SK-N-MC (cell line): Measurements from ENCODE around the gene SNRK.

ENCODE experiments used
- DNase-seq: peaks from one replicate; pipeline ENCODE4 v3.0.0-alpha.2; 2011; ENCODE audit warnings: low read depth, low spot score
- H3K27ac ChIP-seq: fragments of 200-600 bp; sonication (generic); 2 replicates; pipeline ENCODE4 v1.5.1; 2016; ENCODE audit warnings: mixed run types
- H3K36me3 ChIP-seq: fragments of 200-600 bp; sonication (generic); 2 replicates; pipeline ENCODE4 v1.6.1; 2017; ENCODE audit warnings: antibody characterized with exemption, low read length, mixed read lengths; ENCODE audit not compliant: insufficient read depth
- H3K4me3 ChIP-seq: fragments of 200-600 bp; sonication (generic); 2 replicates; pipeline ENCODE4 v1.5.1; 2016
- H3K9ac ChIP-seq: fragments of 200-600 bp; sonication (generic); 2 replicates; pipeline ENCODE4 v1.8.0; 2017; ENCODE audit warnings: mixed run types, mixed read lengths; ENCODE audit not compliant: insufficient read length
- H3K9me3 ChIP-seq: fragments of 200-600 bp; sonication (generic); 2 replicates; pipeline ENCODE4 v1.6.1; 2017; ENCODE audit warnings: low read depth, mild to moderate bottlenecking, antibody characterized with exemption, low read length, moderate library complexity, mixed read lengths
- EZH2 ChIP-seq: fragments of 200-600 bp; sonication (generic); IDR thresholded peaks from one replicate; pipeline ENCODE4 v1.6.1; 2017; ENCODE audit warnings: antibody characterized with exemption
- FOXP2 ChIP-seq: optimal IDR thresholded peaks from 2 replicates; pipeline ENCODE3; 2011; ENCODE audit warnings: mild to moderate bottlenecking, moderate library complexity; ENCODE audit not compliant: insufficient read depth; ENCODE audit errors: extremely low read length, control extremely low read depth
- POLR2AphosphoS5 ChIP-seq: IDR thresholded peaks from 2 replicates; pipeline ENCODE4 v1.6.1; 2012; ENCODE audit warnings: mild to moderate bottlenecking, low read depth, low read length, borderline replicate concordance

Gene SNRK

DNA sequence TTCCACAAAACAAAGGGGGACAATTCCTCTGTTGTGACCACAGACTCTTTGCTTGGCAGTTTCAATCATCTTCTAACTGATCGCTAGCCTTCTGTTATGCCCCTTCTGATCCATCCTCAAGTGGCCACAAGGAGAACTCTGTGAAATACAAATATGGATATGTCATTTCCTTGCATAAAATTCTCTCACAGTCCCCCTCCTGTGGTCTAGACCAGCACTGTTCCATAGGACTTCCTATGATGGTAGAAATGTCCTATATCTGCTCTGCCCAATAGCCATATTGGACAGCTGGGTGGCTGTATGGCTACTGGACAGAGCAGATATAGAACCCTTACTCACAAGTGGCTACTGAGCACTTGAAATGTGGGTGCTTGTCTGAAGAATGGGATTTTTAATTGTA, 25.9 kb upstream of the SNRK start:
- Histone ChIP-seq H3K9me3 (no peaks in the 10 kb centered on the region), H3K27ac (no peak overlapping the region), H3K4me3 (no peak overlapping the region), H3K9ac (no peak overlapping the region), H3K36me3 (no peaks in the 10 kb centered on the region)
- TF ChIP-seq EZH2: no peak
- TF ChIP-seq POLR2AphosphoS5: no peak
- TF ChIP-seq FOXP2: no peak
- no peak for DNase-seq

DNA sequence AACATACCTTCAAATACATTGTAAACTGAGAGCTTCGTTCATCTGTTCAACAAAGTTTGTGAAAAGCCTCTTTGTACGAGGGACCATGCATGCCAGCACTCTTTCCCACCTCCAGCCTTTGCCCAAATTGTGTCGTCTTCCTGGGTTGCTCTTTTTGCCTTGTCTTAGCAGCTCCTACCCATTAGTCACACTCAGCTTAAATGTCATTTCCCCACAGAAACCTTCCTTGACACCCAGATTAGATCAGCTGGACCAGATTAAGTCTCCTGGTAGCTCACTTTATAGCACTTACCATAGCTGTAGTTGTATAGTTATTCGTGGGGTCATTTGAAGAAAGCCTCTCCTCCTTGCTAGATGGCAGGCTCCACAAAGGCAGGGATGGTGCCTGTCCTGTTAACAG, 24.1 kb upstream of the SNRK start:
- Histone ChIP-seq H3K9ac (no peak overlapping the region), H3K4me3 (no peak overlapping the region), H3K36me3 (no peaks in the 10 kb centered on the region), H3K9me3 (no peaks in the 10 kb centered on the region), H3K27ac (no peak overlapping the region)
- no peak for TF ChIP-seq POLR2AphosphoS5
- no peak for DNase-seq

DNA sequence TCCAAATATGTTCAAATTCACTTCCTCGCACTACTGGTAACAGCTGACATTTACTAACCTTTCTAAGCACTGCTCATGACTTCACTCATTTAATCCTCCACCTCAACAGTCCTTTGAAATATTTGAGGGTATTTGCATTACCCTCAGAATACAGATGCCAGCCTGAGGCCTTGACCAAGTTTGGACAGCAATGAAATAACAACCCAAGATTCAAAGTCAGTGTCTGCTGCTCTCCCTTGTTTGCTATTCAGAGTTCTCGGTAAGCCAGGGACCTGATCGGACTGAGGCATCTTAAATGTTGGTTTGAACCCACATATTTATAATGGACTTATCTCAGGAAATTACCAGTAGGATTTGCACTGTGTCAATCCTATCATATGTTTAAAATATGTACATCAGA, 19.9 kb upstream of the SNRK start:
- Histone ChIP-seq H3K9ac (no peak overlapping the region), H3K4me3 (no peak overlapping the region), H3K36me3 (no peaks in the 10 kb centered on the region), H3K9me3 (no peaks in the 10 kb centered on the region), H3K27ac (no peak overlapping the region)
- no peak for DNase-seq
- no peak for TF ChIP-seq EZH2

DNA sequence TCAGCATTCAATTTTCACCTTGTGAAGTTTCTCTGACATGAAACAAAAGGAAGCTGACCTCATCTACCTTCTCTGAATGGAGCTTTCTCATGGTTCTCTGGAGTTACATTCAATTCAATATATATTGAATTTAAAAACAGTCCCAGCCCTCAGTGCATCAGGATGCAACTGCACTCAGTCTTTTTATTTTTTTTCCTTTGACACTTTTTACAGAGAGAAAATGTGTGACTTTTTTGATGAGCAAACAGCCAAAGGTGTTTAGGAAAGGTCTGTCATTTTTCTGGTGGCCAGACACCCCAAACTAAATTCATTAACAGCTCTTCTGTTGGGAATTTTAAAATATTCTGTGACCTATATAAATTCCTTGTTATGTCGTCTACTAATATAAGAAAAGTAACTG, 19.3 kb upstream of the SNRK start:
- no peak for DNase-seq
- Histone ChIP-seq H3K9me3 (no peaks in the 10 kb centered on the region), H3K4me3 (no peak overlapping the region), H3K36me3 (no peaks in the 10 kb centered on the region), H3K9ac (no peak overlapping the region), H3K27ac (no peak overlapping the region)
- no peak for TF ChIP-seq POLR2AphosphoS5
- TF ChIP-seq EZH2: no peak
- TF ChIP-seq FOXP2: no peak

DNA sequence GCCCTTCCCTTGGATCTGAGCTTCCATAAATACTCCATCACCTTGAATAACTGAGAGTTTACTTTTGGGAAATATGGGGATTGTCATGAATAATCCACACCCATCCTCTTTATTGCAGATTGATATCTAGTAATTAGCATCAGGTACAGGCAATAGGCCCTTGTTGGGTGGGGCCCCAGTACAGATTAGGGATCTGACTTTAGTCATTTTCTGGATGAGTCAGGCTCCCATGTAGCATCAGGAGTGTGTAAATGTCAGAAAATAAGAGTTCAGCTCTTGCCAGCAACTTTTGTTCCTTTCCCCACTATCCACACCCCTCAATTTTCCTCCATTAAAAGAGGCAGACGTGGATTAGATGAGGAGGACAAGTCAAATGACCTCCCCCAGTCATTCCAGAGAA, 17.7 kb upstream of the SNRK start:
- Histone ChIP-seq H3K9ac (no peak overlapping the region), H3K27ac (no peak overlapping the region), H3K4me3 (no peak overlapping the region), H3K36me3 (no peaks in the 10 kb centered on the region), H3K9me3 (no peaks in the 10 kb centered on the region)
- TF ChIP-seq POLR2AphosphoS5 (no peak), EZH2 (no peak), FOXP2 (no peak)
- no peak for DNase-seq

DNA sequence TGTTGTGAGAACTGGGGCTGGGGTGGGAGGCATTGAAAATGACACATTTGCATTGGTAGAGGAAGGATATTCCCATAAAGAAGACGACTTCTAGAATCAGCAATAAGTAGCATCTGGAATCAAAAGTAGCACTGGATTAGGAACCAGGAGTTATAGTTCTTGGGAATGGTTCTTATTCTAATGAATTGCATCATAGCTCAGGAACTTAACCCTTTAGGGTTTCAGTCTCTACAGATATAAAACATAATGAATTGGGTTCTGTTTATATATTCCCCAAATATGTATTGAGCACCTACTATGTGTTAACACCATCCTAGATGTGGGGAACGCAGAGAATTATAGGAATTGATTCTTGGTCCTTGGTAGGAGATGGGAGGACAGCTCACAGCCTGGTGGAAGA, 16.3 kb upstream of the SNRK start:
- no peak for DNase-seq
- Histone ChIP-seq H3K9ac (no peak overlapping the region), H3K27ac (no peak overlapping the region), H3K4me3 (no peak overlapping the region), H3K9me3 (no peaks in the 10 kb centered on the region), H3K36me3 (no peaks in the 10 kb centered on the region)
- no peak for TF ChIP-seq FOXP2
- no peak for TF ChIP-seq POLR2AphosphoS5
- no peak for TF ChIP-seq EZH2

DNA sequence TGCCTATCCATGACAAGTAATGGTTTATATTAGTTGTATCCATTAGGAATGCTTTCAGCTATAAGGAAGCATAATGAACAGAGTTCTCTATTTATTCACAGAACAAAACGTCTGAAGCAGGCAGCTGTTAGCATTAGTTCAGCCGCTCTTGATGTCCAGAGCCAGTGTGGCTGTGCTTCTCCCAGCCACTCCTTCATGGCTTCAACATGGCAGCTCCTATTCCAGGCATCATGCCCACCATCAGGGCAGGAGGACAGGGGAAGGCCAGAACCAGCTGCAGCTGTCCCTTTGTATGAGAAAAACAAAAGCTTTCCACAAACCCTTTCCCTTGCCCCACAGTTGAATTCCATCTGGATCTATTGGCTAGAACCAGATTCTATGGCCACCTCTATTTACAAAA, 12.9 kb upstream of the SNRK start:
- Histone ChIP-seq H3K36me3 (no peaks in the 10 kb centered on the region), H3K9ac (no peak overlapping the region), H3K4me3 (no peak overlapping the region), H3K9me3 (no peaks in the 10 kb centered on the region), H3K27ac (no peak overlapping the region)
- no peak for DNase-seq
- TF ChIP-seq POLR2AphosphoS5 (no peak), FOXP2 (no peak), EZH2 (no peak)

DNA sequence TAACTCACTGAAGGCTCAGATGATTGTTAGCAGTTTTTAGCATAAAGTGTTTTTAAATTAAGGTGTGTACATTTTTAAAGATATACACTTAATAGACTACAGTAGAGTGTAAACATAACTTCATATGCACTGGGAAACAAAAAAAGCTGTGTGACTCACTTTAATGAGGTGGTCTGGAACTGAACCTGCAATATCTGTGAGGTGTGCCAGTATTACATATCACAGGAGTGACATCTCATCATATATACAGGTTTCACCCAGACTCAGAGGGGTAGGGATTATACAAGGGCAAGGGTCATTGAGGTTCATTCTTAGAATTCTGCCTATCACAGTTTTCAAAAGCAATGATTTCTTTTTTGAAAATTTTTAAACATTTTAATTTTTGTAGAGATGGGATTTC, 7.3 kb upstream of the SNRK start:
- H3K4me3 ChIP-seq: no peak overlapping the region
- no peak overlapping the region for H3K27ac ChIP-seq
- no peaks in the 10 kb centered on the region for H3K36me3 ChIP-seq
- TF ChIP-seq EZH2 (no peak), FOXP2 (no peak), POLR2AphosphoS5 (no peak)
- no peak overlapping the region for H3K9ac ChIP-seq
- DNase-seq: no peak
- H3K9me3 ChIP-seq: no peaks in the 10 kb centered on the region

DNA sequence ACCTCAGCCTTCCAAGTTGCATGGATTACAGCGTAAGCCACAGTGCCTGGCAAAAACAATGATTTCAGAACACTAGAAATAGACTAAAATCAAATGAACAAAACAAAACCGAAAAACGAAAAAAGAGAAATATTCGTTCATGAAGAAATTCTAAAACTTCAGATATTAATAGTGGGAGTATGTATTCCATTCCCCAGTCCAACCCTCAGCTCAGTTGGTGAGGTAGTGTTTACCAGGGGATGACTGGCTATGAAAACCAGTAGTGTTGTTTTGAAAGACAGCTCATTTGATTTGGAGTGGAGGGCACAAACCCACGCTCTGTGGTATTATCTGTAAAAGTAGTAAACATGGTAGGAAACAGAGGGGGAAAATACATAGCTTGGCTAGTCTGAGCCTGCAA, 6.8 kb upstream of the SNRK start:
- Histone ChIP-seq H3K36me3 (no peaks in the 10 kb centered on the region), H3K9ac (no peak overlapping the region), H3K9me3 (no peaks in the 10 kb centered on the region), H3K27ac (no peak overlapping the region), H3K4me3 (no peak overlapping the region)
- DNase-seq: no peak
- TF ChIP-seq POLR2AphosphoS5 (no peak), EZH2 (no peak), FOXP2 (no peak)
